Gastrocnemius medialis (tissue), 4 donors: ENCODE results near the gene RAD50.

Experiments used
- POLR2A ChIP-seq, 2 donors: fragments of 450-650 bp; IDR thresholded peaks; one replicate each; pipeline ENCODE4 v1.6.1; 2017; ENCODE audit warnings: antibody characterized with exemption in 2 of 2, mild to moderate bottlenecking in 2 of 2, moderate library complexity in 2 of 2
- TF ChIP-seq, protein P1 (sequence below), 5 experiments: fragments of 450-650 bp in 3 of 5; fragments of 200-600 bp in 2 of 5; sonication (generic) in 2 of 5; IDR thresholded peaks in 4 of 5; conservative IDR thresholded peaks in 1 of 5; 1 replicate in 4 of 5; 2 replicates in 1 of 5; pipeline ENCODE4 v1.5.1; 2016 to 2019; ENCODE audit warnings: antibody characterized with exemption in 5 of 5, mild to moderate bottlenecking in 3 of 5, moderate library complexity in 3 of 5

GRCh38 chr5:132621699-132622098 is 64.9 kb downstream of the RAD50 start:
- TF ChIP-seq, protein P1, sequence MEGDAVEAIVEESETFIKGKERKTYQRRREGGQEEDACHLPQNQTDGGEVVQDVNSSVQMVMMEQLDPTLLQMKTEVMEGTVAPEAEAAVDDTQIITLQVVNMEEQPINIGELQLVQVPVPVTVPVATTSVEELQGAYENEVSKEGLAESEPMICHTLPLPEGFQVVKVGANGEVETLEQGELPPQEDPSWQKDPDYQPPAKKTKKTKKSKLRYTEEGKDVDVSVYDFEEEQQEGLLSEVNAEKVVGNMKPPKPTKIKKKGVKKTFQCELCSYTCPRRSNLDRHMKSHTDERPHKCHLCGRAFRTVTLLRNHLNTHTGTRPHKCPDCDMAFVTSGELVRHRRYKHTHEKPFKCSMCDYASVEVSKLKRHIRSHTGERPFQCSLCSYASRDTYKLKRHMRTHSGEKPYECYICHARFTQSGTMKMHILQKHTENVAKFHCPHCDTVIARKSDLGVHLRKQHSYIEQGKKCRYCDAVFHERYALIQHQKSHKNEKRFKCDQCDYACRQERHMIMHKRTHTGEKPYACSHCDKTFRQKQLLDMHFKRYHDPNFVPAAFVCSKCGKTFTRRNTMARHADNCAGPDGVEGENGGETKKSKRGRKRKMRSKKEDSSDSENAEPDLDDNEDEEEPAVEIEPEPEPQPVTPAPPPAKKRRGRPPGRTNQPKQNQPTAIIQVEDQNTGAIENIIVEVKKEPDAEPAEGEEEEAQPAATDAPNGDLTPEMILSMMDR (IDR thresholded peaks at IDR 0.05 in 4 of 5, conservative IDR thresholded peaks at IDR 0.05 in 1 of 5) = no peak
- no peak for TF ChIP-seq POLR2A (IDR thresholded peaks at IDR 0.05)
